ENCODE measurements around the gene DNAJC25. TPM values are rescaled to one million over a fixed set of nuclear protein-coding genes. Genes with fewer than 3 reads are reported as not detected.

DNAJC25 gene
- polyA plus RNA-seq, 3 donors = 1.1 to 6.0 (median 1.6) TPM

GRCh38 chr9:111586378-111586777 lies 44.8 kb upstream of the DNAJC25 start:
- TF ChIP-seq, protein P1, sequence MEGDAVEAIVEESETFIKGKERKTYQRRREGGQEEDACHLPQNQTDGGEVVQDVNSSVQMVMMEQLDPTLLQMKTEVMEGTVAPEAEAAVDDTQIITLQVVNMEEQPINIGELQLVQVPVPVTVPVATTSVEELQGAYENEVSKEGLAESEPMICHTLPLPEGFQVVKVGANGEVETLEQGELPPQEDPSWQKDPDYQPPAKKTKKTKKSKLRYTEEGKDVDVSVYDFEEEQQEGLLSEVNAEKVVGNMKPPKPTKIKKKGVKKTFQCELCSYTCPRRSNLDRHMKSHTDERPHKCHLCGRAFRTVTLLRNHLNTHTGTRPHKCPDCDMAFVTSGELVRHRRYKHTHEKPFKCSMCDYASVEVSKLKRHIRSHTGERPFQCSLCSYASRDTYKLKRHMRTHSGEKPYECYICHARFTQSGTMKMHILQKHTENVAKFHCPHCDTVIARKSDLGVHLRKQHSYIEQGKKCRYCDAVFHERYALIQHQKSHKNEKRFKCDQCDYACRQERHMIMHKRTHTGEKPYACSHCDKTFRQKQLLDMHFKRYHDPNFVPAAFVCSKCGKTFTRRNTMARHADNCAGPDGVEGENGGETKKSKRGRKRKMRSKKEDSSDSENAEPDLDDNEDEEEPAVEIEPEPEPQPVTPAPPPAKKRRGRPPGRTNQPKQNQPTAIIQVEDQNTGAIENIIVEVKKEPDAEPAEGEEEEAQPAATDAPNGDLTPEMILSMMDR (IDR thresholded peaks at IDR 0.05) = no peak
- Histone ChIP-seq H3K4me3 (replicated peaks in 1 of 3; ENCODE audit: low read depth in 2 of 3, low read length in 3 of 3) (no peak overlapping the region), H3K27me3 (ENCODE audit: control insufficient read depth in 2 of 2, insufficient read depth in 2 of 2, low read length in 2 of 2) (no peaks in the 10 kb centered on the region), H3K4me2 (replicated peaks; ENCODE audit: extremely low read depth, low read length, poor library complexity, severe bottlenecking) (no peak overlapping the region), H3K36me3 (replicated peaks in 1 of 2; ENCODE audit: control insufficient read depth in 1 of 2, insufficient read depth in 2 of 2, low read length in 2 of 2) (no peaks in the 10 kb centered on the region), H3K9ac (ENCODE audit: insufficient read depth, low read length, poor library complexity, severe bottlenecking) (no peak overlapping the region), H4K20me1 (ENCODE audit: insufficient read depth, low read length) (no peaks in the 10 kb centered on the region), H3K9me3 (replicated peaks in 1 of 2; ENCODE audit: control insufficient read depth in 1 of 2, insufficient read depth in 1 of 2, low read length in 2 of 2) (no peaks in the 10 kb centered on the region), H3K27ac (ENCODE audit: low read depth in 1 of 2, low read length in 2 of 2) (no peak overlapping the region), H3K79me2 (ENCODE audit: insufficient read depth, low read length) (no peaks in the 10 kb centered on the region), H2AFZ (ENCODE audit: insufficient read depth, low read depth, low read length, poor library complexity, severe bottlenecking) (no peak overlapping the region), H3K4me1 (ENCODE audit: control insufficient read depth in 1 of 2, insufficient read depth in 2 of 2, low read length in 2 of 2) (no peaks in the 10 kb centered on the region)
- no peak overlapping the region for H3K4me3 Mint-ChIP-seq
- H3K36me3 Mint-ChIP-seq = peaks cover 0 to 3% of the 10 kb centered on the region in 2 donors
- WGBS (ENCODE audit: insufficient coverage) = 100% methylated on average over 4 of the region's 5 CpGs
- H3K27ac Mint-ChIP-seq = peak overlapping the region in 2 of 7 donors; percentile 1 to 3
- DNase-seq = no peak
- peaks cover 0 to 3% (median 0%) of the 10 kb centered on the region in 7 donors for H3K9me3 Mint-ChIP-seq
- peaks cover 0 to 2% (median 2%) of the 10 kb centered on the region in 3 donors for H3K27me3 Mint-ChIP-seq (ENCODE audit: low read depth in 3 of 3)
- H3K4me1 Mint-ChIP-seq = no peaks in the 10 kb centered on the region
- intact Hi-C loops (cut with micrococcal nuclease) = no loop called here

DNA sequence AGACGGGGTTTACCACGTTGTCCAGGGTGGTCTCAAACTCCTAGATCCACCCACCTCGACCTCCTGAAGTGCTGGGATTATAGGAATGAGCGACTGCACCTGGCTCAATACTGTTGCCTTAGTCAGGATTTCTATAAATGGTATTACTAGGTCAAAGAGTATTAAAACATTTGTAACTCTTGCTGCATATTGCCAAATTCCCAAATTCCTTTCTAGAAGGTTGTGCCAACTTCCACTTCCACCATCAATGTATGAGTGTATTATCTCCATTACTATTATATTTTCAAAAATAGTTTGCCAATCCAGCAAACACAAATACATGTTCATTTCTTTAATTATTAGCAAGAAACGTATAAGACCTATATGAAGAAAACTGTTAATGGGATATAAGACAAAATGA lies 42.3 kb upstream of the DNAJC25 start:
- no peak overlapping the region for H3K27ac ChIP-seq (ENCODE audit: low read depth in 1 of 2, low read length in 2 of 2)
- H3K27me3 Mint-ChIP-seq (ENCODE audit: low read depth in 3 of 3) = peaks cover 0 to 2% (median 2%) of the 10 kb centered on the region in 3 donors
- no peak overlapping the region for H3K4me3 Mint-ChIP-seq
- no peak overlapping the region for H3K9ac ChIP-seq (ENCODE audit: insufficient read depth, low read length, poor library complexity, severe bottlenecking)
- no peaks in the 10 kb centered on the region for H3K4me1 Mint-ChIP-seq
- H3K4me1 ChIP-seq (ENCODE audit: control insufficient read depth in 1 of 2, insufficient read depth in 2 of 2, low read length in 2 of 2) = no peaks in the 10 kb centered on the region
- H3K4me2 ChIP-seq (replicated peaks; ENCODE audit: extremely low read depth, low read length, poor library complexity, severe bottlenecking) = no peak overlapping the region
- no peak overlapping the region for H3K4me3 ChIP-seq (replicated peaks in 1 of 3; ENCODE audit: low read depth in 2 of 3, low read length in 3 of 3)
- WGBS (ENCODE audit: insufficient coverage) = no CpG with 5 or more reads among the region's 5 CpGs
- no peak overlapping the region for H3K27ac Mint-ChIP-seq
- H4K20me1 ChIP-seq (ENCODE audit: insufficient read depth, low read length) = no peaks in the 10 kb centered on the region
- no peaks in the 10 kb centered on the region for H3K27me3 ChIP-seq (ENCODE audit: control insufficient read depth in 2 of 2, insufficient read depth in 2 of 2, low read length in 2 of 2)
- H3K9me3 Mint-ChIP-seq = peaks cover 0 to 3% (median 0%) of the 10 kb centered on the region in 7 donors
- H3K9me3 ChIP-seq (replicated peaks in 1 of 2; ENCODE audit: control insufficient read depth in 1 of 2, insufficient read depth in 1 of 2, low read length in 2 of 2) = no peaks in the 10 kb centered on the region
- DNase-seq = no peak
- peaks cover 0 to 3% of the 10 kb centered on the region in 2 donors for H3K36me3 Mint-ChIP-seq
- no peaks in the 10 kb centered on the region for H3K79me2 ChIP-seq (ENCODE audit: insufficient read depth, low read length)
- TF ChIP-seq, protein P1 (IDR thresholded peaks at IDR 0.05) = no peak
- H3K36me3 ChIP-seq (replicated peaks in 1 of 2; ENCODE audit: control insufficient read depth in 1 of 2, insufficient read depth in 2 of 2, low read length in 2 of 2) = no peaks in the 10 kb centered on the region
- H2AFZ ChIP-seq (ENCODE audit: insufficient read depth, low read depth, low read length, poor library complexity, severe bottlenecking) = no peak overlapping the region
- intact Hi-C loops (cut with micrococcal nuclease) = no loop called here

All from CD14-positive monocyte (primary cell).